BLaER1 (cell line): ENCODE results near the gene FAF1.

Experiments
- H3K27ac ChIP-seq: shearing (Covaris generic); formaldehyde crosslinking; 2 replicates; pipeline ENCODE4 v1.8.1; 2022
- H3K27me3 ChIP-seq: shearing (Covaris generic); formaldehyde crosslinking; 2 replicates; pipeline ENCODE4 v1.8.1; 2022
- H3K36me3 ChIP-seq: shearing (Covaris generic); formaldehyde crosslinking; 2 replicates; pipeline ENCODE4 v1.8.1; 2022
- H3K4me1 ChIP-seq: shearing (Covaris generic); formaldehyde crosslinking; 2 replicates; pipeline ENCODE4 v1.8.1; 2022
- H3K4me2 ChIP-seq: shearing (Covaris generic); formaldehyde crosslinking; 2 replicates; pipeline ENCODE4 v1.8.1; 2022
- H3K4me3 ChIP-seq: shearing (Covaris generic); formaldehyde crosslinking; 2 replicates; pipeline ENCODE4 v1.8.1; 2022
- H3K9ac ChIP-seq: shearing (Covaris generic); formaldehyde crosslinking; 2 replicates; pipeline ENCODE4 v1.8.1; 2022
- H3K9me3 ChIP-seq: shearing (Covaris generic); formaldehyde crosslinking; 2 replicates; pipeline ENCODE4 v1.8.1; 2022
- H4K20me1 ChIP-seq: shearing (Covaris generic); formaldehyde crosslinking; 2 replicates; pipeline ENCODE4 v1.8.1; 2022
- Cebpa-rat ChIP-seq: shearing (Covaris generic); IDR thresholded peaks from 2 replicates; pipeline ENCODE4 v1.8.1; 2022

FAF1 gene

GRCh38 chr1:50481142-50481736, 478.8 kb downstream of the FAF1 start:
- TF ChIP-seq Cebpa-rat, result no peak
- Histone ChIP-seq H3K9me3 (no peaks in the 10 kb centered on the region), H3K27me3 (no peaks in the 10 kb centered on the region), H3K27ac (no peak overlapping the region), H3K9ac (no peak overlapping the region), H4K20me1 (no peaks in the 10 kb centered on the region), H3K36me3 (no peaks in the 10 kb centered on the region), H3K4me1 (no peaks in the 10 kb centered on the region), H3K4me3 (no peak overlapping the region), H3K4me2 (no peak overlapping the region)

GRCh38 chr1:50476800-50477199, 483.3 kb downstream of the FAF1 start:
- TF ChIP-seq Cebpa-rat, result no peak
- Histone ChIP-seq H3K27me3 (no peaks in the 10 kb centered on the region), H4K20me1 (no peaks in the 10 kb centered on the region), H3K9me3 (no peaks in the 10 kb centered on the region), H3K27ac (no peak overlapping the region), H3K9ac (no peak overlapping the region), H3K4me2 (no peak overlapping the region), H3K36me3 (peaks cover 32% of the 10 kb centered on the region), H3K4me1 (no peaks in the 10 kb centered on the region), H3K4me3 (no peak overlapping the region)

DNA sequence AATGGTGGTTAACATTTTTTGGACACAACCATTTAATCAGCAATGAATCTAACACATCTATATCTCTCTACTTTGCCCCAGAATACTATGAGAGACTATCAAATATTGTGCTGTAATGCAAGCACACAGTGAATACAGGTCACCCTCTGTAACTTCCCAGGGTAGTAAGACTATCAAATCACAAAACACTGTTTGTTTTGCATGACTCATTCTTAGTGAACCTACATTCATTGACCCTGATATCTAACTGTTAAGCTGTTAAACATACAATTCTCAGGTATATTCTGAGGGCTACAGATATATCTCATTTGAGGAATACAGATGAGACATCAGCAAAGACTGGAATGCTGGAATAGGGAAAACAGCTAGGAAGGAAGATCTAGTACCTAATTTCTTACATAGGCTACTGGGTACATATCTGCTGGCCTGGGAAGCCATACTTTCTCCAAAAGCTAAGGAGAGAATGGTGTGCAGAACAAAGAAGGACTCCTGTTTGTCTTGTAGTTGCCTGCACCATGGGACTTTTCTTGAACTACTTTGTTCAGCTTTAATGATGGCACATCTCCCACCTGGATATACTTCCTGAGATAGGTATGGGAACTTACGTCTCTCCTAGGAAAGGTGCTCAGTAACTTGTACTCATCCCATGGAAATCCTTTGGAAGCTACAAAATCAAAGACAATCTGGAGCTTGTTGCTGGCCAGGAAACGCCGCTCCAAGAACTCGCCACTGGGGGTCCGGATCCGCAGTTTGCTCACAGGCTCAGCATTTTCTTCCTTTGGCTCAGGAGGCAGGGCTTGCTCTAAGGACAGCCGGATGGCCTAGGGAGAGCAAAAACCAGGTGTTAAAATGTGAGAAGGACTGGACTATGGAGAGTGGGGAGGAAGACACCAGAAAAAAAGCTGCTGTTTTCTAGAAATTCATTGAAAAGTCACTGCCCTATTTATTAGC, 484.9 kb downstream of the FAF1 start:
- no peak overlapping the region for H3K4me2 ChIP-seq
- no peak overlapping the region for H3K9ac ChIP-seq
- TF ChIP-seq Cebpa-rat, result no peak
- H3K27ac ChIP-seq, result no peak overlapping the region
- no peaks in the 10 kb centered on the region for H3K4me1 ChIP-seq
- no peaks in the 10 kb centered on the region for H3K27me3 ChIP-seq
- no peaks in the 10 kb centered on the region for H4K20me1 ChIP-seq
- no peaks in the 10 kb centered on the region for H3K9me3 ChIP-seq
- no peak overlapping the region for H3K4me3 ChIP-seq
- H3K36me3 ChIP-seq, result peaks cover 35% of the 10 kb centered on the region

DNA sequence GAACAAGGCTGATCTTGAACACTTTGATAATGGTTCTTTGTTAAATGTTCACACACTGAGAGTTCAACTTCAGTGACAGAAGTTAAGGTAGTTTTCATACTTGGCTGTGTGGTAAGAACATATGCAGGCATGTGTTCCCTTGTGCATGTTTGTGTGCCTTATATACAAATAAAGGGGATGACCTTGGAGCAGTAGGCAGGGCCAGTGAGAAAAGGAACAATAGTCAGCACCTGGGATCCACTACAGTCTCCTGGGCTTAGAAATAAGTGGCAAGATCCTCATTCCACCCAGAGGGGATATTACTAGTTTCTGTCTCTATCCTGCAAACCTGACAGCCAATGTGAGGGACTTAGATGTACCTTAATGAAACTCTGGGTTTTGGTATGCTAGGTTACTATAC, 486.6 kb downstream of the FAF1 start:
- Histone ChIP-seq H3K27ac (no peak overlapping the region), H4K20me1 (no peaks in the 10 kb centered on the region), H3K4me3 (no peak overlapping the region), H3K4me2 (no peak overlapping the region), H3K9ac (no peak overlapping the region), H3K36me3 (peaks cover 35% of the 10 kb centered on the region), H3K27me3 (no peaks in the 10 kb centered on the region), H3K9me3 (no peaks in the 10 kb centered on the region), H3K4me1 (no peaks in the 10 kb centered on the region)
- TF ChIP-seq Cebpa-rat, result no peak

GRCh38 chr1:50471967-50472366, 488.1 kb downstream of the FAF1 start:
- H3K4me3 ChIP-seq, result no peak overlapping the region
- TF ChIP-seq Cebpa-rat, result no peak
- no peaks in the 10 kb centered on the region for H3K27me3 ChIP-seq
- peaks cover 38% of the 10 kb centered on the region for H3K36me3 ChIP-seq
- H3K9me3 ChIP-seq, result no peaks in the 10 kb centered on the region
- no peak overlapping the region for H3K9ac ChIP-seq
- no peak overlapping the region for H3K4me2 ChIP-seq
- no peaks in the 10 kb centered on the region for H3K4me1 ChIP-seq
- no peaks in the 10 kb centered on the region for H4K20me1 ChIP-seq
- H3K27ac ChIP-seq, result no peak overlapping the region

DNA sequence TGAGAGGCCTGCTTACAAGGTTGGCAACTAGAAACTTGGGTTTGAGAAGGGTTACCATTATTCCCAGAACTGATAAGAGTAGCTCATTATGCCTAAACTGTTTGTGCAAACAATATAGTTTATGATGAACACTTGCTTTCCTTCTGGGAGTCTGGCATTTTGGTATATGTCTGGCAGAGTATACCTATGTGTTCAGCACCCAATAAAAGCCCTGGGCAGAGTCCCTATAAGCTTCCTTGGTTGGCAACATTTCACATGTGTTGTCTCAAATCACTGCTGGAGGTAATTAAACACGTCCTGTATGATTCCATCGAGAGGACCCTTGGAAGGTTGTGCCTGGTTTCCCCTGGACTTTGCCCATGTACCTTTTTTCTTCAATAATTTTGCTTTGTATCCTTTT, 497.1 kb downstream of the FAF1 start:
- no peaks in the 10 kb centered on the region for H4K20me1 ChIP-seq
- no peak overlapping the region for H3K9ac ChIP-seq
- no peak for TF ChIP-seq Cebpa-rat
- H3K4me1 ChIP-seq, result peaks cover 15% of the 10 kb centered on the region
- H3K27ac ChIP-seq, result no peak overlapping the region
- H3K4me3 ChIP-seq, result no peak overlapping the region
- H3K36me3 ChIP-seq, result peaks cover 11% of the 10 kb centered on the region; the same call in 1 of the 2 replicates
- no peaks in the 10 kb centered on the region for H3K27me3 ChIP-seq
- no peak overlapping the region for H3K4me2 ChIP-seq
- H3K9me3 ChIP-seq, result no peaks in the 10 kb centered on the region

GRCh38 chr1:50458507-50458906, 501.6 kb downstream of the FAF1 start:
- Histone ChIP-seq H4K20me1 (no peaks in the 10 kb centered on the region), H3K4me1 (peaks cover 15% of the 10 kb centered on the region), H3K36me3 (0 out of 2 replicates have a peak, but pooled peaks cover 7% of the 10 kb centered on the region), H3K4me2 (peak overlapping the region; percentile 38), H3K27me3 (no peaks in the 10 kb centered on the region), H3K4me3 (no peak overlapping the region), H3K9ac (no peak overlapping the region), H3K9me3 (no peaks in the 10 kb centered on the region), H3K27ac (no peak overlapping the region)
- no peak for TF ChIP-seq Cebpa-rat

GRCh38 chr1:50454911-50455310, 505.2 kb downstream of the FAF1 start:
- H3K9ac ChIP-seq, result no peak overlapping the region
- H4K20me1 ChIP-seq, result no peaks in the 10 kb centered on the region
- no peak for TF ChIP-seq Cebpa-rat
- H3K4me2 ChIP-seq, result no peak overlapping the region
- no peaks in the 10 kb centered on the region for H3K9me3 ChIP-seq
- H3K4me1 ChIP-seq, result peaks cover 33% of the 10 kb centered on the region
- 0 out of 2 replicates have a peak, but pooled peaks cover 12% of the 10 kb centered on the region for H3K36me3 ChIP-seq
- H3K4me3 ChIP-seq, result no peak overlapping the region
- H3K27me3 ChIP-seq, result no peaks in the 10 kb centered on the region
- no peak overlapping the region for H3K27ac ChIP-seq

DNA sequence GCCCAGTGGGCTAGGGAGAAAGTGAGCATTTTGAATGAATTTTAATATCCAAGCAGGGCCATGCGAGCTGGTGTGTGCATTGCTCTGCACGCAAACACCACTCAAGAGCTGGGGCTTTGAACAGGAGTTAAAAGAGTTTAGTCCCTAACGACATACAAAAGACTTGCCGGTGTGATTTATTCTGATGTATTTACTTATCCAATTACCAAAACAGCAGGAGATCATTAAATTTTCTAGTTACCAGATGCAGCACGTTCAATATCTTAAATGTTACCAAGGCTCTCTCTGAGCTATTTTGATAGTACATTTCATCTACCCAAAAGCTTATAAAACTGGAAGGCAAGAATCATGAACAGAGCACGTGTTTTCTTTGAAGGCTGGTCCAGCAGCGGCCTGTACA, 506.8 kb downstream of the FAF1 start:
- Histone ChIP-seq H3K36me3 (0 out of 2 replicates have a peak, but pooled peaks cover 12% of the 10 kb centered on the region), H3K4me2 (no peak overlapping the region), H4K20me1 (no peaks in the 10 kb centered on the region), H3K4me3 (no peak overlapping the region), H3K9ac (no peak overlapping the region), H3K27me3 (no peaks in the 10 kb centered on the region), H3K9me3 (no peaks in the 10 kb centered on the region), H3K27ac (no peak overlapping the region), H3K4me1 (peaks cover 20% of the 10 kb centered on the region)
- TF ChIP-seq Cebpa-rat, result no peak

- Histone ChIP-seq H3K36me3 (0 out of 2 replicates have a peak, but pooled peaks cover 12% of the 10 kb centered on the region), H3K9ac (no peak overlapping the region), H3K27ac (no peak overlapping the region), H3K4me2 (no peak overlapping the region), H3K4me3 (no peak overlapping the region), H3K9me3 (no peaks in the 10 kb centered on the region), H4K20me1 (no peaks in the 10 kb centered on the region), H3K27me3 (no peaks in the 10 kb centered on the region), H3K4me1 (peaks cover 18% of the 10 kb centered on the region)
- TF ChIP-seq Cebpa-rat, result no peak
Observed at GRCh38 chr1:50452700-50453099, 507.4 kb downstream of the FAF1 start.
